ENCODE data around the gene NFX1.
"Not testable (repeated sequence)": the region's sequence is repeated elsewhere in the genome, so short reads cannot be mapped to it uniquely, and the experiment has no call there.

The NFX1 gene

GRCh38 chr9:33311953-33312352 lies 21.6 kb downstream of the NFX1 start:
- DNase-seq, result no peak

- no peak for DNase-seq
Measured at GRCh38 chr9:33315371-33315770, 25.1 kb downstream of the NFX1 start.

- DNase-seq, result not testable (repeated sequence)
Measured at GRCh38 chr9:33317136-33317535, 26.8 kb downstream of the NFX1 start.

- no peak for DNase-seq
Measured at GRCh38 chr9:33318225-33318624, 27.9 kb downstream of the NFX1 start.

GRCh38 chr9:33318781-33319180 lies 28.5 kb downstream of the NFX1 start:
- no peak for DNase-seq

GRCh38 chr9:33320230-33320567 lies 29.9 kb downstream of the NFX1 start:
- no peak for DNase-seq

GRCh38 chr9:33320568-33321261 lies 30.4 kb downstream of the NFX1 start:
- DNase-seq, result no peak

- DNase-seq, result no peak
Measured at GRCh38 chr9:33329117-33329563, 38.8 kb downstream of the NFX1 start.

GRCh38 chr9:33329979-33330378 lies 39.7 kb downstream of the NFX1 start:
- no peak for DNase-seq

- no peak for DNase-seq
Measured at GRCh38 chr9:33331377-33331891, 41.1 kb downstream of the NFX1 start.

GRCh38 chr9:33332011-33332410 lies 41.7 kb downstream of the NFX1 start:
- no peak for DNase-seq

- not testable (repeated sequence) for DNase-seq
Measured at GRCh38 chr9:33332956-33333355, 42.6 kb downstream of the NFX1 start.

- DNase-seq, result no peak
Measured at GRCh38 chr9:33340186-33340585, 49.9 kb downstream of the NFX1 start.

GRCh38 chr9:33341182-33341581 lies 50.9 kb downstream of the NFX1 start:
- DNase-seq, result no peak

GRCh38 chr9:33344145-33344544 lies 53.8 kb downstream of the NFX1 start:
- DNase-seq, result no peak

- no peak for DNase-seq
Measured at GRCh38 chr9:33346564-33346963, 56.2 kb downstream of the NFX1 start.

GRCh38 chr9:33348998-33349397 lies 58.7 kb downstream of the NFX1 start:
- no peak for DNase-seq

GRCh38 chr9:33349743-33350142 lies 59.4 kb downstream of the NFX1 start:
- no peak for DNase-seq

GRCh38 chr9:33350310-33350709 lies 60.0 kb downstream of the NFX1 start:
- no peak for DNase-seq

GRCh38 chr9:33351547-33351946 lies 61.2 kb downstream of the NFX1 start:
- DNase-seq, result no peak

GRCh38 chr9:33354651-33355211 lies 64.4 kb downstream of the NFX1 start:
- no peak for DNase-seq

- DNase-seq, result no peak
Measured at GRCh38 chr9:33355933-33356332, 65.6 kb downstream of the NFX1 start.

GRCh38 chr9:33358641-33359040 lies 68.3 kb downstream of the NFX1 start:
- DNase-seq, result not testable (repeated sequence)

GRCh38 chr9:33364127-33364526 lies 73.8 kb downstream of the NFX1 start:
- no peak for DNase-seq

- not testable (repeated sequence) for DNase-seq
Measured at GRCh38 chr9:33364814-33365213, 74.5 kb downstream of the NFX1 start.
